Type B pancreatic cell (in vitro differentiated cells): ENCODE data around the gene COL21A1. TPM values are rescaled to one million over a fixed set of nuclear protein-coding genes. Genes with fewer than 3 reads are reported as not detected.

ENCODE experiments used
- DNase-seq: peaks from one replicate; pipeline ENCODE4 v3.0.0; 2021; ENCODE audit warnings: mixed read lengths; ENCODE audit not compliant: unreplicated experiment; ENCODE audit errors: extremely low spot score
- H3K27ac Mint-ChIP-seq: 2 replicates; pipeline ENCODE4 v1.8.0; 2021; ENCODE audit warnings: mild to moderate bottlenecking, mixed read lengths
- H3K27me3 Mint-ChIP-seq: 2 replicates; pipeline ENCODE4 v1.8.0; 2021; ENCODE audit warnings: mixed read lengths
- H3K36me3 Mint-ChIP-seq: 2 replicates; pipeline ENCODE4 v1.8.0; 2021; ENCODE audit warnings: mixed read lengths
- H3K4me1 Mint-ChIP-seq: one replicate; pipeline ENCODE4 v1.8.0; 2021; ENCODE audit warnings: mixed read lengths; ENCODE audit not compliant: unreplicated experiment
- H3K4me3 Mint-ChIP-seq: 2 replicates; pipeline ENCODE4 v1.8.0; 2021; ENCODE audit warnings: mild to moderate bottlenecking, mixed read lengths
- H3K9me3 Mint-ChIP-seq: 2 replicates; pipeline ENCODE4 v1.8.0; 2021; ENCODE audit warnings: mixed read lengths
- CTCF ChIP-seq: fragments of 200-600 bp; sonication (generic); conservative IDR thresholded peaks from 2 replicates; pipeline ENCODE4 v1.5.0; 2021; ENCODE audit warnings: antibody characterized with exemption, mild to moderate bottlenecking
- total RNA-seq: library from RNA; stranded (reverse); gene quantifications from 2 replicates; pipeline ENCODE4 v1.2.1, GENCODE V29; 2021; ENCODE audit warnings: low replicate concordance

The COL21A1 gene
- total RNA-seq, 1 donor from 2014 or later, result 12.2 TPM

- no peak for DNase-seq
- no peak for TF ChIP-seq CTCF
- no peaks in the 10 kb centered on the region for H3K27me3 Mint-ChIP-seq
- no peak overlapping the region for H3K4me3 Mint-ChIP-seq
- H3K36me3 Mint-ChIP-seq, result peaks cover 4% of the 10 kb centered on the region
- no peaks in the 10 kb centered on the region for H3K4me1 Mint-ChIP-seq
- no peak overlapping the region for H3K27ac Mint-ChIP-seq
- peaks cover 5% of the 10 kb centered on the region for H3K9me3 Mint-ChIP-seq
These were observed 99.6 kb downstream of the COL21A1 start for GRCh38 chr6:56147766-56148165.

- Mint-ChIP-seq H3K4me3 (no peak overlapping the region), H3K4me1 (no peaks in the 10 kb centered on the region), H3K9me3 (peaks cover 5% of the 10 kb centered on the region), H3K36me3 (peaks cover 4% of the 10 kb centered on the region), H3K27me3 (no peaks in the 10 kb centered on the region), H3K27ac (no peak overlapping the region)
- TF ChIP-seq CTCF, result no peak
- DNase-seq, result no peak
These were observed 101.3 kb downstream of the COL21A1 start for GRCh38 chr6:56146086-56146485.

- TF ChIP-seq CTCF, result no peak
- H3K27me3 Mint-ChIP-seq, result no peaks in the 10 kb centered on the region
- H3K27ac Mint-ChIP-seq, result no peak overlapping the region
- peaks cover 5% of the 10 kb centered on the region for H3K9me3 Mint-ChIP-seq
- no peak overlapping the region for H3K4me3 Mint-ChIP-seq
- DNase-seq, result no peak
- H3K36me3 Mint-ChIP-seq, result peaks cover 4% of the 10 kb centered on the region
- no peaks in the 10 kb centered on the region for H3K4me1 Mint-ChIP-seq
These were observed 101.8 kb downstream of the COL21A1 start for GRCh38 chr6:56145616-56146015.

GRCh38 chr6:56144538-56145324 lies 102.6 kb downstream of the COL21A1 start:
- TF ChIP-seq CTCF, result no peak
- Mint-ChIP-seq H3K27me3 (no peaks in the 10 kb centered on the region), H3K4me3 (no peak overlapping the region), H3K36me3 (peaks cover 4% of the 10 kb centered on the region), H3K27ac (no peak overlapping the region), H3K4me1 (no peaks in the 10 kb centered on the region), H3K9me3 (peaks cover 4% of the 10 kb centered on the region)
- no peak for DNase-seq

- no peak for TF ChIP-seq CTCF
- H3K36me3 Mint-ChIP-seq, result no peaks in the 10 kb centered on the region
- H3K4me1 Mint-ChIP-seq, result no peaks in the 10 kb centered on the region
- no peak overlapping the region for H3K27ac Mint-ChIP-seq
- H3K4me3 Mint-ChIP-seq, result no peak overlapping the region
- H3K9me3 Mint-ChIP-seq, result no peaks in the 10 kb centered on the region
- DNase-seq, result no peak
- H3K27me3 Mint-ChIP-seq, result no peaks in the 10 kb centered on the region
These were observed 103.6 kb downstream of the COL21A1 start for GRCh38 chr6:56143796-56144195.
